Activated CD8-positive, alpha-beta T cell treated with anti-CD3 and anti-CD28 coated beads for 36 hours (primary cell): Measurements from ENCODE around the gene STX1A. TPM values are rescaled to one million over a fixed set of nuclear protein-coding genes. Genes with fewer than 3 reads are reported as not detected.

Experiments
- ATAC-seq: fragments of 200-7000 bp; cut with Tn5 transposase; one replicate; pipeline ENCODE4 v1.10.0; 2021; ENCODE audit warnings: mild to moderate bottlenecking, moderate library complexity
- CTCF ChIA-PET: fragments of 350-600 bp; sonication (Branson Sonifier 250); formaldehyde crosslinking; loops from one replicate; lab custom pipeline; 2021; ENCODE audit warnings: antibody characterized with exemption; lab: Charles Lee
- POLR2A ChIA-PET: fragments of 350-600 bp; sonication (Branson Sonifier 250); formaldehyde crosslinking; loops from one replicate; lab custom pipeline; 2021; ENCODE audit warnings: antibody characterized with exemption; lab: Charles Lee
- DNase-seq: peaks from one replicate; pipeline ENCODE4 v3.0.0-alpha.2; 2020
- H3K27ac Mint-ChIP-seq: one replicate; pipeline ENCODE4 v1.8.0; 2021; ENCODE audit warnings: mild to moderate bottlenecking, mixed read lengths
- H3K27me3 Mint-ChIP-seq: one replicate; pipeline ENCODE4 v1.8.0; 2021; ENCODE audit warnings: mixed read lengths
- H3K36me3 Mint-ChIP-seq: one replicate; pipeline ENCODE4 v1.8.0; 2021; ENCODE audit warnings: low read depth, mixed read lengths
- H3K4me1 Mint-ChIP-seq: one replicate; pipeline ENCODE4 v1.8.0; 2021; ENCODE audit warnings: low read depth, mixed read lengths
- H3K4me3 Mint-ChIP-seq: one replicate; pipeline ENCODE4 v1.8.0; 2021; ENCODE audit warnings: mild to moderate bottlenecking, moderate library complexity, mixed read lengths
- H3K9me3 Mint-ChIP-seq: one replicate; pipeline ENCODE4 v1.8.0; 2021; ENCODE audit warnings: mixed read lengths
- CTCF ChIP-seq: fragments of 200-600 bp; IDR thresholded peaks from one replicate; pipeline ENCODE4 v1.8.0; 2022; ENCODE audit warnings: antibody characterized with exemption, mild to moderate bottlenecking
- intact Hi-C: fragments of 100-400 bp; cut with micrococcal nuclease; formaldehyde crosslinking; loops from one replicate; pipeline ENCODE4 v1.10.0; 2022
- total RNA-seq, 2 experiments: library from RNA; stranded (reverse); gene quantifications; one replicate each; pipeline ENCODE4 v1.2.3, GENCODE V29; 2021

Gene STX1A
- total RNA-seq, 2 experiments from 2014 or later, result 11.4 to 11.5 TPM

- intact Hi-C loops, result no loop called here
- no peaks in the 10 kb centered on the region for H3K9me3 Mint-ChIP-seq
- ChIA-PET POLR2A (no interaction called here), CTCF (no interaction called here)
- no peak for TF ChIP-seq CTCF
- ATAC-seq (no peak), DNase-seq (no peak)
- H3K36me3 Mint-ChIP-seq, result no peaks in the 10 kb centered on the region
- no peak overlapping the region for H3K4me3 Mint-ChIP-seq
- peaks cover 4% of the 10 kb centered on the region for H3K4me1 Mint-ChIP-seq
- H3K27me3 Mint-ChIP-seq, result peaks cover 8% of the 10 kb centered on the region
- no peak overlapping the region for H3K27ac Mint-ChIP-seq
Measured at GRCh38 chr7:73730485-73730884, 11.0 kb upstream of the STX1A start.

DNA sequence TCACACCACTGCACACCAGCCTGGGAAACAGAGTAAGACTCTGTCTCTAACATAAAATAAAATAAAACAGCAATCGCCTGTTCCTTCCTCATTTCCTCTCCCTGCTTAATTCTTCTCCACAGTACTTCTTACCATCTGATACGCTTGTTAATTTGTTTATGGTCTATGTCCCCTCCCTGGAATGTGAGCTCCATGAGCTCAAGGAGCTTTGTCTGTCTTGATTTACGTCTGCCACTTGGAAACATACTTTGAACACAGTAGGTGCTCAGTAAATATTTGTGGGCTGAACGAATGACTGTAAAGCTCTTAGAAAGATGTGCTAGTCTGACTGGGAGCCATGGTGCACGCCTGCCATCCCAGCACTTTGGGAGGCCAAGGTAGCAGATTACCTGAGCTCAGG, 9.1 kb upstream of the STX1A start:
- no peak for TF ChIP-seq CTCF
- ATAC-seq (no peak), DNase-seq (no peak)
- Mint-ChIP-seq H3K36me3 (no peaks in the 10 kb centered on the region), H3K9me3 (no peaks in the 10 kb centered on the region), H3K27ac (no peak overlapping the region), H3K4me3 (no peak overlapping the region), H3K27me3 (peaks cover 8% of the 10 kb centered on the region), H3K4me1 (no peaks in the 10 kb centered on the region)
- intact Hi-C loops, result loop anchor here (5.0 kb wide), 2 partner anchors 61 to 121 kb away; partner anchors contain the start of gene VPS37D
- ChIA-PET POLR2A (interaction anchor here (0.6 to 1.2 kb wide), 2 partner anchors 115 to 206 kb away, joined by 3 read pairs; partner anchors contain the start of gene BAZ1B), CTCF (interaction anchor here (0.9 to 2.2 kb wide), 3 partner anchors 9 to 121 kb away, joined by 3 to 16 read pairs (median 6); partner anchors contain the start of gene STX1A)

DNA sequence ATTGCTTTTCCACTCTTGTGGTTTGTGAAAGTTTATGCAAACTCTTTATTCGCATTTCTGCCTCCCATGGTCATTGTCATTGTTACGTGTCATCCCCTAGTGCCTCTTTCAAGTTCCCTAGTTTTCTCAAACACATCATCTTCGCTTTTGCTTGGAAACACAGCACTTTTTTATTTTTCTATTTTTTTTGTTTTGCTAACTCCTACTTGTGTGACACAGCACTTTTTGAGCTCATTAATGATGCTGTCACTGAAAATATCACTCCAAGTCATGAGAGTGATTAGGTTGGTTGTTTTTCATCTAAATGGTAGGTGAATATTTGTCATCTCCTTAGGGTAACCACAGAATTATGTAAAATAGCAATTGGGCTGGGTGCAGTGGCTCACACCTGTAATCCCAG, 8.5 kb upstream of the STX1A start:
- ChIA-PET POLR2A (interaction anchor here (1.2 kb wide), 1 partner anchor 206 kb away, joined by 3 read pairs; the partner anchor contains the start of gene BAZ1B), CTCF (interaction anchor here (1.3 to 2.2 kb wide), 2 partner anchors 8 to 121 kb away, joined by 6 to 16 read pairs; partner anchors contain the start of gene STX1A)
- Mint-ChIP-seq H3K4me3 (no peak overlapping the region), H3K27ac (no peak overlapping the region), H3K27me3 (peaks cover 8% of the 10 kb centered on the region), H3K4me1 (no peaks in the 10 kb centered on the region), H3K9me3 (no peaks in the 10 kb centered on the region), H3K36me3 (no peaks in the 10 kb centered on the region)
- TF ChIP-seq CTCF, result no peak
- no peak for DNase-seq
- intact Hi-C loops, result loop anchor here (5.0 kb wide), 2 partner anchors 61 to 121 kb away; partner anchors contain the start of gene VPS37D
- no peak for ATAC-seq

GRCh38 chr7:73726083-73726466, 6.6 kb upstream of the STX1A start:
- H3K27ac Mint-ChIP-seq, result no peak overlapping the region
- DNase-seq, result no peak
- no peaks in the 10 kb centered on the region for H3K9me3 Mint-ChIP-seq
- no peaks in the 10 kb centered on the region for H3K4me1 Mint-ChIP-seq
- ATAC-seq, result peak; percentile 24
- CTCF ChIA-PET, result interaction anchor here (0.8 to 4.6 kb wide), 16 partner anchors 9 to 207 kb away, joined by 3 to 53 read pairs (median 4); no protein-coding TSS in a partner anchor
- no peak overlapping the region for H3K4me3 Mint-ChIP-seq
- peak; percentile 46 for TF ChIP-seq CTCF
- H3K36me3 Mint-ChIP-seq, result no peaks in the 10 kb centered on the region
- intact Hi-C loops, result loop anchor here (5.0 kb wide), 2 partner anchors 59 to 119 kb away; partner anchors contain the start of gene VPS37D
- POLR2A ChIA-PET, result no interaction called here
- peaks cover 6% of the 10 kb centered on the region for H3K27me3 Mint-ChIP-seq

GRCh38 chr7:73723813-73724212, 4.3 kb upstream of the STX1A start:
- no peak for DNase-seq
- no peaks in the 10 kb centered on the region for H3K9me3 Mint-ChIP-seq
- H3K27me3 Mint-ChIP-seq, result peaks cover 10% of the 10 kb centered on the region
- H3K4me1 Mint-ChIP-seq, result peaks cover 6% of the 10 kb centered on the region
- H3K4me3 Mint-ChIP-seq, result no peak overlapping the region
- no peak overlapping the region for H3K27ac Mint-ChIP-seq
- no peak for TF ChIP-seq CTCF
- ATAC-seq, result no peak
- no peaks in the 10 kb centered on the region for H3K36me3 Mint-ChIP-seq
- intact Hi-C loops, result no loop called here
- POLR2A ChIA-PET, result no interaction called here
- CTCF ChIA-PET, result interaction anchor here (1.1 to 4.6 kb wide), 3 partner anchors 11 to 118 kb away, joined by 3 to 53 read pairs (median 4); no protein-coding TSS in a partner anchor
